NCI-H510A (cell line): Measurements from ENCODE around the gene TMA7.
"Not testable (repeated sequence)": the region's sequence is repeated elsewhere in the genome, so short reads cannot be mapped to it uniquely, and the experiment has no call there.

Source experiments
- DNase-seq: peaks from one replicate; lab custom pipeline; 2025; lab: John Stamatoyannopoulos, UW

Gene TMA7

GRCh38 chr3:48439820-48440589, at the start of gene TMA7, which contains the start of gene CCDC51:
TSS of gene TMA7 (plus strand) at chr3:48440257. CDS start at chr3:48440297, 40 bp downstream.
TSS of gene CCDC51 (minus strand) at chr3:48440119. CDS start at chr3:48435128, 4,991 bp downstream.
- DNase-seq = peak; percentile 94

GRCh38 chr3:48394391-48394790, 45.7 kb upstream of the TMA7 start:
- no peak for DNase-seq

GRCh38 chr3:48395714-48396113, 44.3 kb upstream of the TMA7 start:
- no peak for DNase-seq

GRCh38 chr3:48397767-48398681, 42.0 kb upstream of the TMA7 start:
- no peak for DNase-seq

GRCh38 chr3:48398701-48399386, 41.2 kb upstream of the TMA7 start:
- DNase-seq = no peak

GRCh38 chr3:48399387-48400172, 40.5 kb upstream of the TMA7 start:
- DNase-seq = no peak

- DNase-seq = peak; percentile 2
These were observed 39.1 kb upstream of the TMA7 start for GRCh38 chr3:48400824-48401433.

GRCh38 chr3:48401434-48401901, 38.6 kb upstream of the TMA7 start:
- DNase-seq = not testable (repeated sequence)

- DNase-seq = no peak
These were observed 37.8 kb upstream of the TMA7 start for GRCh38 chr3:48402281-48402732.

- no peak for DNase-seq
These were observed 37.1 kb upstream of the TMA7 start for GRCh38 chr3:48402907-48403306.

GRCh38 chr3:48403533-48404439, 36.3 kb upstream of the TMA7 start:
- DNase-seq = no peak

GRCh38 chr3:48404440-48405342, 35.4 kb upstream of the TMA7 start:
- DNase-seq = no peak

GRCh38 chr3:48405343-48405881, 34.6 kb upstream of the TMA7 start:
- DNase-seq = no peak

GRCh38 chr3:48405971-48406370, 34.1 kb upstream of the TMA7 start:
- DNase-seq = no peak

GRCh38 chr3:48406443-48407431, 33.3 kb upstream of the TMA7 start:
- DNase-seq = no peak

- no peak for DNase-seq
These were observed 32.4 kb upstream of the TMA7 start for GRCh38 chr3:48407542-48408099.

GRCh38 chr3:48408823-48409281, 31.2 kb upstream of the TMA7 start:
- no peak for DNase-seq
